ENCODE data around the gene CST9. TPM values are rescaled to one million over a fixed set of nuclear protein-coding genes. Genes with fewer than 3 reads are reported as not detected.

The CST9 gene
- total RNA-seq, 1 donor from 2014 or later: not detected

- Mint-ChIP-seq H3K27me3 (ENCODE audit: unreplicated experiment) (no peaks in the 10 kb centered on the region), H3K36me3 (ENCODE audit: unreplicated experiment) (no peaks in the 10 kb centered on the region), H3K4me1 (ENCODE audit: low read depth, unreplicated experiment) (no peaks in the 10 kb centered on the region), H3K4me3 (ENCODE audit: unreplicated experiment) (no peak overlapping the region), H3K27ac (ENCODE audit: unreplicated experiment) (no peak overlapping the region), H3K9me3 (ENCODE audit: unreplicated experiment) (no peaks in the 10 kb centered on the region)
- no peak for DNase-seq
- TF ChIP-seq CTCF (IDR thresholded peaks at IDR 0.05; ENCODE audit: partially characterized antibody, unreplicated experiment): no peak
Measured at GRCh38 chr20:23604306-23604705, 1.4 kb downstream of the CST9 start.

GRCh38 chr20:23603321-23603720 lies 2.4 kb downstream of the CST9 start:
- no peak overlapping the region for H3K4me3 Mint-ChIP-seq (ENCODE audit: unreplicated experiment)
- no peaks in the 10 kb centered on the region for H3K36me3 Mint-ChIP-seq (ENCODE audit: unreplicated experiment)

GRCh38 chr20:23602699-23603098 lies 3.0 kb downstream of the CST9 start:
- H3K4me3 Mint-ChIP-seq (ENCODE audit: unreplicated experiment): no peak overlapping the region

More at GRCh38 chr20:23603321-23603720, 2.4 kb downstream of the CST9 start:
- Mint-ChIP-seq H3K27ac (ENCODE audit: unreplicated experiment) (no peak overlapping the region), H3K27me3 (ENCODE audit: unreplicated experiment) (no peaks in the 10 kb centered on the region), H3K9me3 (ENCODE audit: unreplicated experiment) (no peaks in the 10 kb centered on the region), H3K4me1 (ENCODE audit: low read depth, unreplicated experiment) (no peaks in the 10 kb centered on the region)
- no peak for DNase-seq
- TF ChIP-seq CTCF (IDR thresholded peaks at IDR 0.05; ENCODE audit: partially characterized antibody, unreplicated experiment): no peak

GRCh38 chr20:23602241-23602640 lies 3.5 kb downstream of the CST9 start:
- Mint-ChIP-seq H3K27me3 (ENCODE audit: unreplicated experiment) (no peaks in the 10 kb centered on the region), H3K4me3 (ENCODE audit: unreplicated experiment) (no peak overlapping the region), H3K9me3 (ENCODE audit: unreplicated experiment) (no peaks in the 10 kb centered on the region), H3K4me1 (ENCODE audit: low read depth, unreplicated experiment) (no peaks in the 10 kb centered on the region), H3K27ac (ENCODE audit: unreplicated experiment) (no peak overlapping the region), H3K36me3 (ENCODE audit: unreplicated experiment) (no peaks in the 10 kb centered on the region)
- DNase-seq: no peak
- TF ChIP-seq CTCF (IDR thresholded peaks at IDR 0.05; ENCODE audit: partially characterized antibody, unreplicated experiment): no peak

More at GRCh38 chr20:23602699-23603098, 3.0 kb downstream of the CST9 start:
- no peaks in the 10 kb centered on the region for H3K27me3 Mint-ChIP-seq (ENCODE audit: unreplicated experiment)
- H3K9me3 Mint-ChIP-seq (ENCODE audit: unreplicated experiment): no peaks in the 10 kb centered on the region
- no peak overlapping the region for H3K27ac Mint-ChIP-seq (ENCODE audit: unreplicated experiment)
- TF ChIP-seq CTCF (IDR thresholded peaks at IDR 0.05; ENCODE audit: partially characterized antibody, unreplicated experiment): no peak
- no peak for DNase-seq
- no peaks in the 10 kb centered on the region for H3K4me1 Mint-ChIP-seq (ENCODE audit: low read depth, unreplicated experiment)
- no peaks in the 10 kb centered on the region for H3K36me3 Mint-ChIP-seq (ENCODE audit: unreplicated experiment)

- Mint-ChIP-seq H3K4me1 (ENCODE audit: low read depth, unreplicated experiment) (no peaks in the 10 kb centered on the region), H3K27me3 (ENCODE audit: unreplicated experiment) (no peaks in the 10 kb centered on the region), H3K36me3 (ENCODE audit: unreplicated experiment) (no peaks in the 10 kb centered on the region), H3K27ac (ENCODE audit: unreplicated experiment) (no peak overlapping the region), H3K4me3 (ENCODE audit: unreplicated experiment) (no peak overlapping the region), H3K9me3 (ENCODE audit: unreplicated experiment) (no peaks in the 10 kb centered on the region)
- DNase-seq: no peak
- no peak for TF ChIP-seq CTCF (IDR thresholded peaks at IDR 0.05; ENCODE audit: partially characterized antibody, unreplicated experiment)
Measured at GRCh38 chr20:23601715-23602114, 4.0 kb downstream of the CST9 start.

Measured in glutamatergic neuron (in vitro differentiated cells).